Activated CD4-positive, alpha-beta T cell treated with anti-CD3 and anti-CD28 coated beads, Interleukin-2, amount 10 ng/mL, durations not matched to agents 7 days and 5 days (primary cell): ENCODE data around the gene WDR4. TPM values are rescaled to one million over a fixed set of nuclear protein-coding genes. Genes with fewer than 3 reads are reported as not detected.

Experiments
- CTCF ChIA-PET: fragments of 350-600 bp; sonication (Branson Sonifier 250); formaldehyde crosslinking; loops from one replicate; lab custom pipeline; 2021; ENCODE audit warnings: antibody characterized with exemption; lab: Charles Lee
- POLR2A ChIA-PET: fragments of 350-600 bp; sonication (Branson Sonifier 250); formaldehyde crosslinking; loops from one replicate; lab custom pipeline; 2021; ENCODE audit warnings: antibody characterized with exemption; lab: Charles Lee
- DNase-seq: peaks from one replicate; pipeline ENCODE4 v3.0.0-alpha.2; 2020
- H3K27ac Mint-ChIP-seq: one replicate; pipeline ENCODE4 v1.8.0; 2021; ENCODE audit warnings: mild to moderate bottlenecking, moderate library complexity, mixed read lengths
- H3K27me3 Mint-ChIP-seq: one replicate; pipeline ENCODE4 v1.8.0; 2021; ENCODE audit warnings: mixed read lengths
- H3K36me3 Mint-ChIP-seq: one replicate; pipeline ENCODE4 v1.8.0; 2021; ENCODE audit warnings: low read depth, mixed read lengths
- H3K4me1 Mint-ChIP-seq: one replicate; pipeline ENCODE4 v1.8.0; 2021; ENCODE audit warnings: mixed read lengths
- H3K4me3 Mint-ChIP-seq: one replicate; pipeline ENCODE4 v1.8.0; 2021; ENCODE audit warnings: mild to moderate bottlenecking, moderate library complexity, mixed read lengths
- H3K9me3 Mint-ChIP-seq: one replicate; pipeline ENCODE4 v1.8.0; 2021; ENCODE audit warnings: mixed read lengths
- total RNA-seq, 2 experiments: library from RNA; stranded (reverse); gene quantifications; one replicate each; pipeline ENCODE4 v1.2.3, GENCODE V29; 2021

Gene WDR4
- total RNA-seq, 2 experiments from 2014 or later: 23.9 to 32.7 TPM

- ChIA-PET POLR2A (no interaction called here), CTCF (no interaction called here)
- DNase-seq: no peak
- Mint-ChIP-seq H3K27ac (peak overlapping the region; percentile 21), H3K27me3 (no peaks in the 10 kb centered on the region), H3K9me3 (no peaks in the 10 kb centered on the region), H3K36me3 (peaks cover 27% of the 10 kb centered on the region), H3K4me1 (peaks cover 15% of the 10 kb centered on the region), H3K4me3 (no peak overlapping the region)
Observed at GRCh38 chr21:42864815-42865775, 14.2 kb downstream of the WDR4 start.

- ChIA-PET POLR2A (no interaction called here), CTCF (no interaction called here)
- Mint-ChIP-seq H3K27ac (no peak overlapping the region), H3K4me3 (no peak overlapping the region), H3K4me1 (peaks cover 15% of the 10 kb centered on the region), H3K27me3 (no peaks in the 10 kb centered on the region), H3K36me3 (peaks cover 24% of the 10 kb centered on the region), H3K9me3 (no peaks in the 10 kb centered on the region)
- DNase-seq: no peak
Observed at GRCh38 chr21:42864286-42864685, 15.1 kb downstream of the WDR4 start.

DNA sequence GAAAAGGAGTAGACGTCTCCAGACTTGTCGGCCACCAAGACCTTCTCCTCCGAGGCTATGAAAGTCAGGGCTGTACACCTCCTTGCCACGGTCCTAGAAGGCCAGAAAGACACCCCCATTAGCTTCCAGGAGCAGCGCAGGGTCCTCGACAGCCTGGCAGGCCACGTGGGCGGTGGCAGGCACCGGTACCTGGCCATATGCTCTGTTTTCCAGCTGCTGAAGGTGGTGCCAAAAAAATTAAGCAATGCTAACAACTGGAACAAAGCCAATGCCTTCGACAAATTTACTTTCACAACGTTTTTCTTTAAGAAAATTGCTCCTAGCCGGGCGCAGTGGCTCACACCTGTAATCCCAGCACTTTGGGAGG, 15.9 kb downstream of the WDR4 start:
- POLR2A ChIA-PET: no interaction called here
- peak overlapping the region; percentile 41 for H3K27ac Mint-ChIP-seq
- CTCF ChIA-PET: no interaction called here
- H3K4me1 Mint-ChIP-seq: peaks cover 17% of the 10 kb centered on the region
- DNase-seq: no peak
- H3K9me3 Mint-ChIP-seq: no peaks in the 10 kb centered on the region
- H3K36me3 Mint-ChIP-seq: peaks cover 31% of the 10 kb centered on the region
- H3K4me3 Mint-ChIP-seq: no peak overlapping the region
- no peaks in the 10 kb centered on the region for H3K27me3 Mint-ChIP-seq

DNA sequence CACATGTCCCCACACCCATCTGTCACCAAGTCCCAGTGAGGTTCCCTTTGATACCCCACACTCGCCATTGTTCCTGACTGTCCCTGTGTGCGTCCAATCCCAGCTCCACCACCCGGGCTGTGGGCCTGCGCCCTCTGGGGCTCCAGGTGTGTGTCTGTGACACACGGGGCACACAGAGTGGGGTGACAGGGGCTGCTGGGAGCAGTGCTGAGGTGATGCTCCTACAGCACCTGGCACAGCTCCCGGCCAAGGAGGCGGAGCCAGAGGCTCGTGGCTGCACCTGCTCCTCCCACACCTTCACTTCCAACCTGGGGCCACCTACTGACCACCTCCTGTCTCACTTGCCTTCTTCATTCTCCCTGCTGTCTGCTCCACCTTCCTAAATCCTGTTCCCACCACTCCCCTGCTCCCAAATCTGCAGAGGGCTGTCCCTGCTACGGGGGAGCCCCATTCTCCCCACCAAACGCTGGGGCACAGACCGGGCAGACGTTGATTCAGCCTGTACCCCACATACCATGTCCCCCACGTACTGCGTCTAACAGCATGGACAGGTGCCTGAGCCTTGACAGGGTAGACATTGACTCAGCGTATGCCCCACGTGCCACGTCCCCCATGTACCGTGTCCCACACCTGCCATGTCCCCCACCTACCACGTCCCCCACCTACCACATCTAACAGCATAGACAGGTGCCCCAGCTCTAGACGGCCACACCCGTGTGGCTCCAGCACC, 16.4 kb downstream of the WDR4 start:
- no peaks in the 10 kb centered on the region for H3K27me3 Mint-ChIP-seq
- H3K4me3 Mint-ChIP-seq: no peak overlapping the region
- H3K27ac Mint-ChIP-seq: peak overlapping the region; percentile 41
- no peaks in the 10 kb centered on the region for H3K9me3 Mint-ChIP-seq
- H3K4me1 Mint-ChIP-seq: peaks cover 15% of the 10 kb centered on the region
- POLR2A ChIA-PET: no interaction called here
- CTCF ChIA-PET: no interaction called here
- DNase-seq: no peak
- peaks cover 30% of the 10 kb centered on the region for H3K36me3 Mint-ChIP-seq

DNA sequence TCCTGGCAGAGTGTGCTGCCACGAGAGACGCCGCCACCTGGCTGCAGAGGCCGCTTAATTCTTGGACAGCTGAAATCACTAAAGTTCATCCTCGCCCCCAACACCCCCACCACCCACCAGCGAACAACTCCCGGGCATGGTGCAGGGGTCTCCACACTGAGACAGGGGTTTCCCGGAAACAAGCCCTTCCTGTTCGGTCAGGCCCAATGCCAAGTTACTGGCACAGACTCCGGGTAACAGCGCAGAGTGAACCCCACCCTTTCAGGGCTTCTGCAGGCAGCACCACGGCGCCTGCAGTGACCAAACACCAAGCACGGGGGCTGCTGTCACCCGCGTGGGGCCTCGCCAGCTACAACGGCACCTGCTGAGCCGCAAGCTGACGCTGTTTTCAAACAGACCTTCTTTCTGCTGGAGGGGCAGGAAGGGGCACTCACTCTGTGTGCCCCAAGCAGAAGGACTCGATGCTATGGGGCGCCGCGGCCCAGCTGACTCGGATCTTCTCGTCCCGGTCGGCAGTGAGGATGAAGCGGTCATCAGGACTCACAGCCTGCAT, 17.4 kb downstream of the WDR4 start:
- no peaks in the 10 kb centered on the region for H3K9me3 Mint-ChIP-seq
- H3K4me1 Mint-ChIP-seq: peaks cover 15% of the 10 kb centered on the region
- H3K27ac Mint-ChIP-seq: no peak overlapping the region
- ChIA-PET POLR2A (no interaction called here), CTCF (interaction anchor here (0.9 kb wide), 1 partner anchor 26 kb away, joined by 3 read pairs; no protein-coding TSS in a partner anchor)
- H3K27me3 Mint-ChIP-seq: no peaks in the 10 kb centered on the region
- H3K4me3 Mint-ChIP-seq: no peak overlapping the region
- H3K36me3 Mint-ChIP-seq: peaks cover 29% of the 10 kb centered on the region
- DNase-seq: no peak

- CTCF ChIA-PET: interaction anchor here (0.9 kb wide), 1 partner anchor 25 kb away, joined by 3 read pairs; no protein-coding TSS in a partner anchor
- H3K9me3 Mint-ChIP-seq: no peaks in the 10 kb centered on the region
- H3K4me3 Mint-ChIP-seq: no peak overlapping the region
- no peak for DNase-seq
- POLR2A ChIA-PET: no interaction called here
- H3K27ac Mint-ChIP-seq: no peak overlapping the region
- peaks cover 10% of the 10 kb centered on the region for H3K4me1 Mint-ChIP-seq
- H3K36me3 Mint-ChIP-seq: peaks cover 28% of the 10 kb centered on the region
- H3K27me3 Mint-ChIP-seq: no peaks in the 10 kb centered on the region
Observed at GRCh38 chr21:42861311-42861847, 18.0 kb downstream of the WDR4 start.

GRCh38 chr21:42860345-42860744, 19.0 kb downstream of the WDR4 start:
- Mint-ChIP-seq H3K4me1 (peaks cover 10% of the 10 kb centered on the region), H3K27me3 (no peaks in the 10 kb centered on the region), H3K4me3 (no peak overlapping the region), H3K36me3 (peaks cover 36% of the 10 kb centered on the region), H3K9me3 (no peaks in the 10 kb centered on the region), H3K27ac (no peak overlapping the region)
- POLR2A ChIA-PET: no interaction called here
- DNase-seq: no peak
- CTCF ChIA-PET: no interaction called here

- Mint-ChIP-seq H3K27me3 (no peaks in the 10 kb centered on the region), H3K4me3 (no peak overlapping the region), H3K36me3 (peaks cover 39% of the 10 kb centered on the region), H3K4me1 (peaks cover 8% of the 10 kb centered on the region), H3K9me3 (no peaks in the 10 kb centered on the region), H3K27ac (no peak overlapping the region)
- ChIA-PET POLR2A (no interaction called here), CTCF (no interaction called here)
- no peak for DNase-seq
Observed at GRCh38 chr21:42859891-42860230, 19.5 kb downstream of the WDR4 start.

DNA sequence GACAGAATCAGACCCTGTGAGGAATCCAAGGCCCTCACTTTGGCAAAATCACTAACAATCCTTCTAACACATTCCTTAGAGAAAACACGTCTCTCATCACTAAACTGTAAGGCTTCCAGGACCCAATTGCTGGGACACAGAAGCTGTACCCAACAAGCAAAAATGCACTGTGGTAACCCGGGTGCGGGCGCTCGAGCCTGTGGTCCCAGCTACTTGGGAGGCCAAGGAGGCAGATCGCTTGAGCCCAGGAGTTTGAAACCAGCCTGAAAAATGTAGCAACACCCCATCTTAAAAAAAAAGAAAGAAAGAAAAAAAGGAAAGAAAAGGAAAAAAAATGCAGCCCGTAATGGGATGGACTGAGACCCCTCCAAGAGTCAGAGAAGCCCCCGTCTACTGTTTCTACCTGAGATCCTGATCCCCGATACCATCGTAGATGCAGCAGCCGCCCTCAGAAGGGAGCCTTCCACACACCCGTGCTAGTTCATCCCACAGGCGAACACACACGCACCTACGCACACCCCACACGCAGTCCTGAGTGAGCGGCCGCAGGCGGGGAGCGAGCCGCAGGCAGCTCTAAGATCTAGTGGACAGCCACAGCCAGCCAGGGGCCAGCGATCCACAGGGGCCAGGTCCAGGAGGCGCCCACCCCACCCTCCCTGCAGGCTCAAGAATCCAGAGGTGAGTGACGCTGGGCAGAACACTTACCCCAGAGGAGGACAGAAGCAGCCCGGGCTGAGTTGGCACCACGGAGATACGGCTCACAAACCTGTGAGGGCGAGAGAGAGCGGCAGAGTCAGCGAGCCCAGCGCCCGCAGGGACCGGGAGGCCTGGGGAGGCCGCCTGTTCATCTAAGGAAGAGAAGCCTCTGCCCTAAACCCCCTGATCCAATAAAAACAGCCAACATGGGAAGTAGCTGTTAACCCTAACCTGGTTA, 20.1 kb downstream of the WDR4 start:
- Mint-ChIP-seq H3K4me3 (no peak overlapping the region), H3K27me3 (no peaks in the 10 kb centered on the region), H3K36me3 (peaks cover 38% of the 10 kb centered on the region), H3K4me1 (peaks cover 5% of the 10 kb centered on the region), H3K9me3 (no peaks in the 10 kb centered on the region), H3K27ac (no peak overlapping the region)
- no peak for DNase-seq
- CTCF ChIA-PET: no interaction called here
- POLR2A ChIA-PET: interaction anchor here (0.6 kb wide), 1 partner anchor 315 kb away, joined by 6 read pairs; no protein-coding TSS in a partner anchor

GRCh38 chr21:42858185-42858847, 21.0 kb downstream of the WDR4 start:
- H3K36me3 Mint-ChIP-seq: peaks cover 37% of the 10 kb centered on the region
- no peaks in the 10 kb centered on the region for H3K27me3 Mint-ChIP-seq
- no peak overlapping the region for H3K4me3 Mint-ChIP-seq
- ChIA-PET CTCF (no interaction called here), POLR2A (interaction anchor here (0.6 kb wide), 1 partner anchor 314 kb away, joined by 6 read pairs; no protein-coding TSS in a partner anchor)
- H3K4me1 Mint-ChIP-seq: peaks cover 5% of the 10 kb centered on the region
- no peak overlapping the region for H3K27ac Mint-ChIP-seq
- H3K9me3 Mint-ChIP-seq: no peaks in the 10 kb centered on the region
- no peak for DNase-seq

DNA sequence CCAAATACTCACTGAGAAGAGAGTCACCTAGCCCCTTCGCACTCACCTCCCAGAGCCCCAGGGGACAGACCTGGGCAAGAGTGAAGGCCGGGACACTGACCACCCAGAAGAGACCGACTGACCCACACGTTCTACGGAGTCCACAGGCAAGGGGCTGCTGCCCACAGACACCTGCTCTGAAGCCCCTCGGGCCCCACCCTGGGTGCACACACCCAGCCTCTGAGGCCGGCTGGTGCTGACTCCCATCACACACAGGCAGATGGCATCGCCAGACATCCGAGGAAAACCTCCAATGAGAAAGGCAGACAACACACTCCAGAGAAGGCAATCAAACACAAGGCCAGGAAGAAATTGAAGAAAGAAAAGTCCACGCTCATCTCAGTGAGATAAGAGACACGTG, 22.1 kb downstream of the WDR4 start:
- Mint-ChIP-seq H3K27ac (no peak overlapping the region), H3K36me3 (peaks cover 31% of the 10 kb centered on the region), H3K4me1 (peaks cover 5% of the 10 kb centered on the region), H3K4me3 (no peak overlapping the region), H3K9me3 (no peaks in the 10 kb centered on the region), H3K27me3 (no peaks in the 10 kb centered on the region)
- no peak for DNase-seq
- ChIA-PET CTCF (no interaction called here), POLR2A (no interaction called here)

DNA sequence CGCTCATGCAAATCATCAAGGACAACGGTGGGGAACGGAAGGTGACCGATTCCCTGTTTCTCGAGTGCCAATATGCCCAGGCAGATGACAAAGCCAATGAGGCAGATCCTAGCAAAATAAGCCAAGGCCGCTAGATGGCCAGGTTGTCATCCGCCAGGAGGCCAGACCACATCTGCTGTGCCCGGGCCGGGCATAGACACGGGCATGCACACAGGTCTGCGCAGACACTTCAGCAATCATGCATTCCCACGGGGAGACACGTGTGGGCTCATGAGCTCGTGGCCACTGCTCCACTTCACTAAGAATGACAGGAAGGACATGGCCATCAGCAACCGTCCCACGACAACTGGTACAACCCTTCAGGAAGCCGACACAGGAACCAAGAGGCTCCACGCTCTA, 23.4 kb downstream of the WDR4 start:
- ChIA-PET CTCF (no interaction called here), POLR2A (no interaction called here)
- no peak overlapping the region for H3K4me3 Mint-ChIP-seq

More for the DNA sequence above, 23.4 kb downstream of the WDR4 start:
- H3K9me3 Mint-ChIP-seq: no peaks in the 10 kb centered on the region
- peaks cover 5% of the 10 kb centered on the region for H3K4me1 Mint-ChIP-seq
- no peaks in the 10 kb centered on the region for H3K27me3 Mint-ChIP-seq
- H3K36me3 Mint-ChIP-seq: peaks cover 33% of the 10 kb centered on the region
- no peak overlapping the region for H3K27ac Mint-ChIP-seq
- DNase-seq: no peak
